ENCODE results near the gene NEU1.

GRCh38 chr6:31883676-31884075, 21.1 kb upstream of the NEU1 start:
- no peak for TF ChIP-seq REST (IDR thresholded peaks at IDR 0.05; ENCODE audit: low read depth)
- TF ChIP-seq RAD21 (IDR thresholded peaks at IDR 0.05; ENCODE audit: low read depth), result no peak
- no peak for TF ChIP-seq CREB1 (IDR thresholded peaks at IDR 0.05; ENCODE audit: low read depth)
- TF ChIP-seq FOXM1 (IDR thresholded peaks at IDR 0.05; ENCODE audit: borderline replicate concordance, low read depth), result no peak
- TF ChIP-seq ZBTB7A (IDR thresholded peaks at IDR 0.05; ENCODE audit: low read depth), result no peak
- TF ChIP-seq EP300 (IDR thresholded peaks at IDR 0.05; ENCODE audit: borderline replicate concordance), result no peak
- no peak for TF ChIP-seq MAX (IDR thresholded peaks at IDR 0.05)
- no peak for TF ChIP-seq CEBPB (IDR thresholded peaks at IDR 0.05)
- no peak for TF ChIP-seq EGR1 (IDR thresholded peaks at IDR 0.05)
- no peak for TF ChIP-seq TCF12 (IDR thresholded peaks at IDR 0.05; ENCODE audit: low read depth)
- no peak for TF ChIP-seq TEAD4 (IDR thresholded peaks at IDR 0.05)

Measured in Ishikawa (cell line).